K562 treated with DMSO at 1 percent for 48 hours (cell line): ENCODE measurements around the gene OLIG1. TPM values are rescaled to one million over a fixed set of nuclear protein-coding genes. Genes with fewer than 3 reads are reported as not detected.

Experiments
- total RNA-seq: library from RNA; unstranded; fragments of 300-600 nt; gene quantifications from 2 replicates; pipeline ENCODE4 v1.2.3, GENCODE V29; 2022; ENCODE audit warnings: low replicate concordance; ENCODE audit errors: extremely low read depth

Gene OLIG1
- not detected in 2 replicates for total RNA-seq

DNA sequence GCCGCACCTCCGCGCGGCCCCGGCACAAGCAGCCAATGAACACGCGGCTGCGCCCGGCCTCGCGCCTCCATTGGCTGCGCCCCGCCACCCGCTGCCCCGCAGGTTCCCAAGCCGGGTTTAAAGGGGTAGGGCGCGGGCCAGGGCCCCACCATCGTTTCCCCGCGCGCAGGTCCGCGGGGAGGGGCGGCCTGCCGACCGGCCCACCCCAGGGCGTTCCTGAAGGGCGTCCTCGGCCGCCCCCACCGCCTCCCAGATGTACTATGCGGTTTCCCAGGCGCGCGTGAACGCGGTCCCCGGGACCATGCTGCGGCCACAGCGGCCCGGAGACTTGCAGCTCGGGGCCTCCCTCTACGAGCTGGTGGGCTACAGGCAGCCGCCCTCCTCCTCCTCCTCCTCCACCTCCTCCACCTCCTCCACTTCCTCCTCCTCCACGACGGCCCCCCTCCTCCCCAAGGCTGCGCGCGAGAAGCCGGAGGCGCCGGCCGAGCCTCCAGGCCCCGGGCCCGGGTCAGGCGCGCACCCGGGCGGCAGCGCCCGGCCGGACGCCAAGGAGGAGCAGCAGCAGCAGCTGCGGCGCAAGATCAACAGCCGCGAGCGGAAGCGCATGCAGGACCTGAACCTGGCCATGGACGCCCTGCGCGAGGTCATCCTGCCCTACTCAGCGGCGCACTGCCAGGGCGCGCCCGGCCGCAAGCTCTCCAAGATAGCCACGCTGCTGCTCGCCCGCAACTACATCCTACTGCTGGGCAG lies at the start of gene OLIG1:
TSS of gene OLIG1 (plus strand) at position 148 of the 750 bp plus-strand sequence. CDS start at position 254, 106 bp downstream.

DNA sequence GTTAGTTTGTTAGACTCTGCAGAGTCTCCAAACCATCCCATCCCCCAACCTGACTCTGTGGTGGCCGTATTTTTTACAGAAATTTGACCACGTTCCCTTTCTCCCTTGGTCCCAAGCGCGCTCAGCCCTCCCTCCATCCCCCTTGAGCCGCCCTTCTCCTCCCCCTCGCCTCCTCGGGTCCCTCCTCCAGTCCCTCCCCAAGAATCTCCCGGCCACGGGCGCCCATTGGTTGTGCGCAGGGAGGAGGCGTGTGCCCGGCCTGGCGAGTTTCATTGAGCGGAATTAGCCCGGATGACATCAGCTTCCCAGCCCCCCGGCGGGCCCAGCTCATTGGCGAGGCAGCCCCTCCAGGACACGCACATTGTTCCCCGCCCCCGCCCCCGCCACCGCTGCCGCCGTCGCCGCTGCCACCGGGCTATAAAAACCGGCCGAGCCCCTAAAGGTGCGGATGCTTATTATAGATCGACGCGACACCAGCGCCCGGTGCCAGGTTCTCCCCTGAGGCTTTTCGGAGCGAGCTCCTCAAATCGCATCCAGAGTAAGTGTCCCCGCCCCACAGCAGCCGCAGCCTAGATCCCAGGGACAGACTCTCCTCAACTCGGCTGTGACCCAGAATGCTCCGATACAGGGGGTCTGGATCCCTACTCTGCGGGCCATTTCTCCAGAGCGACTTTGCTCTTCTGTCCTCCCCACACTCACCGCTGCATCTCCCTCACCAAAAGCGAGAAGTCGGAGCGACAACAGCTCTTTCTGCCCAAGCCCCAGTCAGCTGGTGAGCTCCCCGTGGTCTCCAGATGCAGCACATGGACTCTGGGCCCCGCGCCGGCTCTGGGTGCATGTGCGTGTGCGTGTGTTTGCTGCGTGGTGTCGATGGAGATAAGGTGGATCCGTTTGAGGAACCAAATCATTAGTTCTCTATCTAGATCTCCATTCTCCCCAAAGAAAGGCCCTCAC lies 44.2 kb upstream of the OLIG1 start, which contains the start of gene OLIG2:
TSS of gene OLIG2 (plus strand) at position 447 of the 954 bp plus-strand sequence. CDS start 928 bp downstream, outside the sequence.

Other genes with a start within 250 kb of the OLIG1 start
- gene OLIG2, start 44.2 kb upstream of the OLIG1 start, total RNA-seq, result not detected in 2 replicates
- gene IFNAR2, start 159.8 kb downstream of the OLIG1 start, total RNA-seq, result not detected in 2 replicates
- not detected in 2 replicates for gene IL10RB, start 196.2 kb downstream of the OLIG1 start, total RNA-seq